HG03558 (cell line): ENCODE results near the gene NUF2.
A peak's percentile ranks its signal among the peaks of the same experiment; 100 is the strongest.
"Not testable (repeated sequence)": the region's sequence is repeated elsewhere in the genome, so short reads cannot be mapped to it uniquely, and the experiment has no call there.

ENCODE experiments used
- ATAC-seq: cut with Tn5 transposase; IDR thresholded peaks from one replicate; pipeline ENCODE4 v1.9.1; 2021; ENCODE audit warnings: moderate number of reproducible peaks; ENCODE audit not compliant: unreplicated experiment; ENCODE audit errors: extremely low read depth

NUF2 gene

DNA sequence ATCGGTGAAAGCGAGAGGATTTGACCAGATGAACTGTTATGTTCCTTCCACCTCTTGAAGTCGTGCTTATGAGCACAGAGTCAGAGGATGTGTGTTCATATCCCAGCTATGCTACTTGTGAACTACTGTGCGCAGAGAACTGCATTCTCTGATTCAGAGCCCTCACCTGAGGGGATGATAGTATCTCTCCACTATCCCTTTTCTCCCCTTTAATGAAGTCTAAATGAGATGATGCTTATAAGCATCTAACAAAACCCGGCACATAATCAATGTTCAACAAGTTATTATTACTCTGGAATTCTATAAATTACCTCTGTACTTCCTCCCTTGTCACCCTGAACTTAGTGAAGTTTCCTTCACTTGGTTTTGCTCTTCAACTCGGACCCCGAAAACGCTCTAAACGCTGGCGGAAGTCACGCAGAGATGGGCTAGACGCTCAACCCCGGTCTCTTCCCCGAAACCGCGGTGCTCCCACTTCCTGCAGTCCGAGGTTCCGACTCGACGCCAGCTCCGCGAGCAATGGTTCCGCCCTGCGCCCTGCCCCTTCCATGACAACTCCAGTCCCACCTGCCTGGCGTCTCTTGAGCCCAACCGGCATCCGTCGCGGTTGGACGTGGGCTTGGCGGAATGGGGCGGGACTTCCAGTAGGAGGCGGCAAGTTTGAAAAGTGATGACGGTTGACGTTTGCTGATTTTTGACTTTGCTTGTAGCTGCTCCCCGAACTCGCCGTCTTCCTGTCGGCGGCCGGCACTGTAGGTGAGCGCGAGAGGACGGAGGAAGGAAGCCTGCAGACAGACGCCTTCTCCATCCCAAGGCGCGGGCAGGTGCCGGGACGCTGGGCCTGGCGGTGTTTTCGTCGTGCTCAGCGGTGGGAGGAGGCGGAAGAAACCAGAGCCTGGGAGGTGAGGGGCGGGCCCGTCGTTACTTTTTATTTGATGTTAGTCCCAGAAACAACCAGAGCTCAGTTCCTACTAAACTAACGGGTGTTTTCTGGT, at the start of gene NUF2:
Gene NUF2, plus strand, starts transcription at position 644 of the 995 bp plus-strand sequence. CDS start 4,098 bp downstream, outside the sequence.
- peak; percentile 88 for ATAC-seq

DNA sequence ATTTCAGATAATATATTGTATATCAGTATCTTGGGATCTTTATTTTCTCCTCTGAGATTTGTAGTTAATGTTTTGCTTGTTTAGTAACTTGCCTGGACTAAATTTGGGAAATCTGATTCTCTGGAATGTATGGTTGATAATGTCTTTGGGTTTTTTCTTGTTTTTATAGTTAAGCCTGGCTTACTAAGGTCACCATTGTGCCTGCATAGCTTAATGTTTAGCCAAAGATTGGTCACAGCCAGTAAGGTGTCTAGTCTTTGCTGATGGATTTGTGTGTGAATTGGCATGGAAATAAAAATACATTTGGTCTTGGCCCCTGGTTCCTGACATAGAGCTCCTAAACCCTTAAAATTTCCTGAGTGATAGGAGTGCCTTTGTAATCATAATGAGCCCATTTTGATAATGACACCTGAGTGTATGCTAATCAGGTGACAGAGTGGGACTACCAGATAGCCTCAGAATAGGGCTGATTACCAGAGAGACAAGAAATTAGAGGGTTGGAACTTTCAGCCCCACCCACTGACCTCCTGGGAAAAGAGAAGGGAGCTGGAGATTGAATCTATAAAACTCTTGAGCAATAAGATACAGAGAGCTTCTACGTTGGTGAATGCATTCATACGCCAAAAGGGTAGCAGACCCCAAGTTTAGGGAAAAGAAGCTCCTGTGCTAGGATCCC, 47.9 kb upstream of the NUF2 start:
- ATAC-seq = no peak

GRCh38 chr1:163275222-163275621, 46.5 kb upstream of the NUF2 start:
- no peak for ATAC-seq

- ATAC-seq = no peak
Observed at GRCh38 chr1:163278602-163279001, 43.2 kb upstream of the NUF2 start.

GRCh38 chr1:163284867-163285266, 36.9 kb upstream of the NUF2 start:
- ATAC-seq = not testable (repeated sequence)

GRCh38 chr1:163290025-163290640, 31.6 kb upstream of the NUF2 start:
- no peak for ATAC-seq

- no peak for ATAC-seq
Observed at GRCh38 chr1:163291461-163291860, 30.3 kb upstream of the NUF2 start.

GRCh38 chr1:163292153-163292552, 29.6 kb upstream of the NUF2 start:
- ATAC-seq = not testable (repeated sequence)

DNA sequence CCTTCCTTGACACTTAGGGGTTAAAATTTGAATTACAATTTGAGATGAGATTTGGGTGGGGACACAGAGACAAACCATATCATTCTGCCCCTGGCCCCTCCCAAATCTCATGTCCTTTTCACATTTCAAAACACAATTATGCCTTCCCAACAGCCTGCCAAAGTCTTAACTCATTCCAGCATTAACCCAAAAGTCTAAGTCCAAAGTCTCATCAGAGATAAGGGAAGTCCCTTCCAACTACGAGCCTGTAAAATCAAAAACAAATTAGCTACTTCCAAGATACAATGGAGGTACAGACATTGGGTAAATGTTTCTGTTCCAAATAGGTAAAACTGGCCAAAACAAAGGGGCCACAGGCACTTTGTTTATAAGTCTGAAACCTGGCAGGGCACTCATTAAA, 28.3 kb upstream of the NUF2 start:
- not testable (repeated sequence) for ATAC-seq

- no peak for ATAC-seq
Observed at GRCh38 chr1:163295949-163296348, 25.8 kb upstream of the NUF2 start.

- ATAC-seq = no peak
Observed at GRCh38 chr1:163296504-163297263, 25.1 kb upstream of the NUF2 start.

DNA sequence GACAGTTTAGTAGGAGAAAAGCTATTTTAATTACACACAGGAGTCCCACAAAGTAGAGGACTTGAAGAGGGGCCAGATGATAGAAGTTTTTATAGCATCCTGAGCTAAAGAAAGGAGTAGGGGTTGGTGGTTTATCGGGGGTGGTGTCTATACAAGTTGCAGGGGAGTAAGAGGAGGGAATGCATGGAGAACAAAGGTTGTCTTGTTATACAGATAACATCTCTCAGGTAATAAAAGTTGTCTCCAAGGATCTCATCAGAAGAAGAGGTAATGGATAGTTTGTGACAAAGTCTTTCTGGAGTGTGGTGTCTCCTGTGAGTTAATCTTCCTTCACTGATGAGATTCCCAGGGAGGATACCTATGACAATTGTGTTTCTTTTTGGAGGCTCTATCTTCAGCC, 23.4 kb upstream of the NUF2 start:
- ATAC-seq = no peak

- ATAC-seq = no peak
Observed at GRCh38 chr1:163300568-163300967, 21.2 kb upstream of the NUF2 start.

DNA sequence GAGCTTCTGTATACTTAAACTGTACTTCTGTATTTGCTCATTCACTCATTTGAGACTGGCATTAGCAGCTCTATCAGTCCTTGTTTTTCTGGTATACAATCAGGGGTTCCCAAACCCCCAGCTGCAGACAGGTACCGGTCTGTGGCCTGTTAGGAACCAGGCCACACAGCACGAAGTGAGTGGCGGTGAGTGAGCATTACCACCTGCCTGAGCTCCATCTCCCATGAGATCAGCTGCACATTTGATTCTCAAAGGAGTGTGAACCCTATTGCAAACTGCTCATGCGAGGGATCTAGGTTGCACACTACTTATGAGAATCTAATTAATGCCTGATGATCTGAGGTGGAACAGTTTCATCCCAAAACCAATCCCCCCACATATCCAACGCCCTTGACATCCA, 18.2 kb upstream of the NUF2 start:
- ATAC-seq = no peak

- ATAC-seq = no peak
Observed at GRCh38 chr1:163305441-163305840, 16.3 kb upstream of the NUF2 start.

GRCh38 chr1:163307479-163308171, 14.1 kb upstream of the NUF2 start:
- no peak for ATAC-seq

DNA sequence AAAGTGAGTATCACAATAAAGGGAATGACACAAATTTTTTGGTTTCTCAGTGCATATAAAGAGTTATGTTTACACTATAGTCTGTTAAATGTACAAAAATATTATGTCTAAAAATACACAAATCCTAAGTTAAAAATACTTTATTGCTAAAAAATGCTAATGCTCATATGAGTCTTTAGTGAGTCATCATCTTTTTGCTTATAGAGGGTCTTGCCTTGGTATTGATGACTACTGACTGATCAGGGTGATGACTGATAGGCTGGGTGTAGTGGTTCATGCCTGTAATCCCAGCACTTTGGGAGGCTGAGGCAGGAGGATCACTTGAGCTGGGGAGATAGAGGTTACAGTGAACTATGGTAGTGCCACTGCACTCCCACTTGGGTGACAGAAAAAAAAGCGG, 12.9 kb upstream of the NUF2 start:
- no peak for ATAC-seq

GRCh38 chr1:163315773-163316374, 5.9 kb upstream of the NUF2 start:
- no peak for ATAC-seq

DNA sequence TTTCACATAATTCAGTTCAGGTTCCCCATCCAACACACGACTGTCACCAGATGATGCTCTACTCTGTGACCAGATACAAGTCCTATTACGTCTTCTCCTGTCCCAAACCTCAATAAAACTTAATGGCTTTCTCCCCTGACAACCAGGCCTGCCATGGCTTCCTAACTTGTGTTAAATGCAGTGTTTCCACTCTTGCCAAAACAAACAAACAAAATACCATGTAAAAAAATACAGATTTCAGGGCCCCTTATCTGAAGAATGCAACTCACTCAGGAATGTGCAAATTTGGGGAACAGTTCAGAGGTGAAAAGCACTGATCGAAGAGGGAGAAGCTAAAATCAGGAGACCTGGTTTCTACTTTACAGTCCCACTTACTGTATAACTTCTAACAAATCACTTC, 863 bp upstream of the NUF2 start:
- no peak for ATAC-seq
